ENCODE results near the gene ZC2HC1C. TPM values are rescaled to one million over a fixed set of nuclear protein-coding genes. Genes with fewer than 3 reads are reported as not detected.
"Not testable (repeated sequence)": the region's sequence is repeated elsewhere in the genome, so short reads cannot be mapped to it uniquely, and the experiment has no call there.

Gene ZC2HC1C
- total RNA-seq, 1 donor from 2014 or later, result 1.0 TPM

- H3K36me3 Mint-ChIP-seq (ENCODE audit: unreplicated experiment), result peaks cover 30% of the 10 kb centered on the region
- DNase-seq (ENCODE audit: extremely low spot score, unreplicated experiment), result no peak
- no peak overlapping the region for H3K27ac Mint-ChIP-seq (ENCODE audit: unreplicated experiment)
- no peak overlapping the region for H3K4me3 Mint-ChIP-seq (ENCODE audit: unreplicated experiment)
- no peaks in the 10 kb centered on the region for H3K27me3 Mint-ChIP-seq (ENCODE audit: unreplicated experiment)
- peaks cover 25% of the 10 kb centered on the region for H3K4me1 Mint-ChIP-seq (ENCODE audit: unreplicated experiment)
- no peaks in the 10 kb centered on the region for H3K9me3 Mint-ChIP-seq (ENCODE audit: unreplicated experiment)
- TF ChIP-seq, protein P1, sequence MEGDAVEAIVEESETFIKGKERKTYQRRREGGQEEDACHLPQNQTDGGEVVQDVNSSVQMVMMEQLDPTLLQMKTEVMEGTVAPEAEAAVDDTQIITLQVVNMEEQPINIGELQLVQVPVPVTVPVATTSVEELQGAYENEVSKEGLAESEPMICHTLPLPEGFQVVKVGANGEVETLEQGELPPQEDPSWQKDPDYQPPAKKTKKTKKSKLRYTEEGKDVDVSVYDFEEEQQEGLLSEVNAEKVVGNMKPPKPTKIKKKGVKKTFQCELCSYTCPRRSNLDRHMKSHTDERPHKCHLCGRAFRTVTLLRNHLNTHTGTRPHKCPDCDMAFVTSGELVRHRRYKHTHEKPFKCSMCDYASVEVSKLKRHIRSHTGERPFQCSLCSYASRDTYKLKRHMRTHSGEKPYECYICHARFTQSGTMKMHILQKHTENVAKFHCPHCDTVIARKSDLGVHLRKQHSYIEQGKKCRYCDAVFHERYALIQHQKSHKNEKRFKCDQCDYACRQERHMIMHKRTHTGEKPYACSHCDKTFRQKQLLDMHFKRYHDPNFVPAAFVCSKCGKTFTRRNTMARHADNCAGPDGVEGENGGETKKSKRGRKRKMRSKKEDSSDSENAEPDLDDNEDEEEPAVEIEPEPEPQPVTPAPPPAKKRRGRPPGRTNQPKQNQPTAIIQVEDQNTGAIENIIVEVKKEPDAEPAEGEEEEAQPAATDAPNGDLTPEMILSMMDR (IDR thresholded peaks at IDR 0.05), result no peak
These were observed 52.1 kb downstream of the ZC2HC1C start for GRCh38 chr14:75121552-75121951.

DNA sequence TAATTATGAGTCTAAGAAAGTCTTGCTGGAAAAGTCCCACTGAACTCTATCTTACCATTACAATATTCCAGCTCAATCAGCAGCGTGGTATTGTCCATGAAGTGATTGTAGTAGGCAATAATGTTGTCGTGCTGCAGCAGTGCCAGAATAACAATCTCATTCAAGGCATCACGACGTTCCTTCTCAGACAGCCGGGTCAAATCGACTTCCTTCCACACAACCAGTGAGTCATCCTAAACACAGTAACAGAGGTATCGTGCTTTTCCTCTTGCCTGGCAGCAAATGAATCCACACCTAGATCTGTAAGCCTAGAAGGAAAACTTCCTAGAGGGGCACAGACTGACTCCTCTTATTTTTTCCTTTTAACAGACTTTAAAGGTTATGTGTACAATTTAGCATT, 54.5 kb downstream of the ZC2HC1C start:
- no peaks in the 10 kb centered on the region for H3K9me3 Mint-ChIP-seq (ENCODE audit: unreplicated experiment)
- peaks cover 15% of the 10 kb centered on the region for H3K36me3 Mint-ChIP-seq (ENCODE audit: unreplicated experiment)
- no peaks in the 10 kb centered on the region for H3K27me3 Mint-ChIP-seq (ENCODE audit: unreplicated experiment)
- no peak for DNase-seq (ENCODE audit: extremely low spot score, unreplicated experiment)
- TF ChIP-seq, protein P1 (IDR thresholded peaks at IDR 0.05), result no peak
- H3K4me3 Mint-ChIP-seq (ENCODE audit: unreplicated experiment), result no peak overlapping the region
- peaks cover 35% of the 10 kb centered on the region for H3K4me1 Mint-ChIP-seq (ENCODE audit: unreplicated experiment)
- H3K27ac Mint-ChIP-seq (ENCODE audit: unreplicated experiment), result peak overlapping the region; percentile 59

DNA sequence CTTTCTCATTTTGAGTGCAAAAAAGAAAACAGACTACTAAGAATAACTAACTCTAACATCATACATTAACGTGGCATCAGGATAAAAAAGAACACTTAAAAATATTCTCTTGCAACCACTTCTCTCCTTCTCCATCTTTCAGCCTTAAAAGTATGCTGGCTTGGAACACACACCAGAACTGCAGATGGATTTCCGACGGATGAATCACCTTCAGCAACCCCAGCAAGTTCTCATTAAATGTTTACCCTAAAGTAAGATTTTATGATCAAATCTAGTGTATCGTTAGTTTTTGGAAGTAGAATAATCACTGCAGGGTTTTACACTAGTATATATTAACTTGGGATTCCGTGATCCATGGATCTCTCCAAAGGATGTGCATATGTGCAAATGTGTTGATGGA, 56.2 kb downstream of the ZC2HC1C start:
- TF ChIP-seq, protein P1 (IDR thresholded peaks at IDR 0.05), result no peak
- Mint-ChIP-seq H3K27ac (ENCODE audit: unreplicated experiment) (peak overlapping the region; percentile 99), H3K9me3 (ENCODE audit: unreplicated experiment) (no peaks in the 10 kb centered on the region), H3K4me3 (ENCODE audit: unreplicated experiment) (peak overlapping the region; percentile 93), H3K36me3 (ENCODE audit: unreplicated experiment) (peaks cover 7% of the 10 kb centered on the region), H3K4me1 (ENCODE audit: unreplicated experiment) (peaks cover 35% of the 10 kb centered on the region), H3K27me3 (ENCODE audit: unreplicated experiment) (no peaks in the 10 kb centered on the region)
- no peak for DNase-seq (ENCODE audit: extremely low spot score, unreplicated experiment)

- Mint-ChIP-seq H3K4me3 (ENCODE audit: unreplicated experiment) (peak overlapping the region; percentile 93), H3K9me3 (ENCODE audit: unreplicated experiment) (no peaks in the 10 kb centered on the region)
- DNase-seq (ENCODE audit: extremely low spot score, unreplicated experiment), result no peak
These were observed 56.7 kb downstream of the ZC2HC1C start for GRCh38 chr14:75126121-75126544.

DNA sequence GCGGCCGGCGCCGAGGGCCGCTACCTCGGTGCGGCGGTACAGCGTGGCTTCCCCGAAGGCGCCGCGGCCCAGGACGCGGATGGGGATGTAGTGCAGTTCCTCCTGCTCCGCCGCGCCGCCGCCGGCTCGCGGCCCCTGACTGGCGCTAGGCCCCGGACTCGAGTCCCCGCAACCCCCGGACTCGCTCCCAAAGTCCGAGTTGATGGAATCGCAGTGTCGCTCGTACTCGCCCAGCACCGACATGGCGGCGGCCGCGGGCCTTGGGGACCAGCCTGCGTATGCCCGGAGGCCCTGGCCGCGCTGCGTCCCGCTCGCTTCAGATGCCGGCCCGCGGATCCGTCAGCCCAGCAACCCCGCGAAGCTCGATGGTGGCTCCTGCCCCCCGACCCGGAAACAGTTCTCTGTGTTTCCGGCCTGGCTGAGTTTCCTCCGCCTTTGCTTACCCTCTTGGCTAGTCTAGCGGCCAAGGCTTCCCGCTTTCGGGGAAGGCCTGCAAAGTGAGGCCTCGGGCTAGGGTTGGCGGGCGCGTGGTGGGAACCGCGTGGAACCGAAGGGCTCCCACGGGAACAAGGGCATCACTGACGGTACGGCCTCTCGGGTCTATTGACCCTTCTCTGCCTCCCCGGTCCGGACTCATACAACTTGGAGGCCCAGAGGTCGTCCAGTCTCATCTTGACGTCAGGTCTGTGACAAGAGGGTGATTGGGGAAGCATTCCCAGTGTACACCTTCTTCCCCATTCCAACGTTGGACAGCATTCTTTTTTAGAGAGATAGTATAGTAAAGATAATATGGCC, 57.4 kb downstream of the ZC2HC1C start, which contains the start of gene NEK9:
TSS of gene NEK9 (minus strand) at position 370 of the 795 bp plus-strand sequence. CDS start at position 243, 127 bp downstream.
- Mint-ChIP-seq H3K4me3 (ENCODE audit: unreplicated experiment) (peak within 1 kb of the TSS; percentile 93), H3K9me3 (ENCODE audit: unreplicated experiment) (no peaks in the 10 kb centered on the region), H3K36me3 (ENCODE audit: unreplicated experiment) (peaks cover 2% of the 10 kb centered on the region), H3K4me1 (ENCODE audit: unreplicated experiment) (peaks cover 35% of the 10 kb centered on the region), H3K27me3 (ENCODE audit: unreplicated experiment) (no peaks in the 10 kb centered on the region), H3K27ac (ENCODE audit: unreplicated experiment) (peak within 1 kb of the TSS; percentile 99)
- DNase-seq (ENCODE audit: extremely low spot score, unreplicated experiment), result peak; percentile 95
- TF ChIP-seq, protein P1 (IDR thresholded peaks at IDR 0.05), result no peak

More at GRCh38 chr14:75126121-75126544, 56.7 kb downstream of the ZC2HC1C start:
- H3K27me3 Mint-ChIP-seq (ENCODE audit: unreplicated experiment), result no peaks in the 10 kb centered on the region
- H3K4me1 Mint-ChIP-seq (ENCODE audit: unreplicated experiment), result peaks cover 35% of the 10 kb centered on the region
- peaks cover 5% of the 10 kb centered on the region for H3K36me3 Mint-ChIP-seq (ENCODE audit: unreplicated experiment)
- peak overlapping the region; percentile 99 for H3K27ac Mint-ChIP-seq (ENCODE audit: unreplicated experiment)
- TF ChIP-seq, protein P1 (IDR thresholded peaks at IDR 0.05), result no peak

GRCh38 chr14:75127474-75127820, 58.0 kb downstream of the ZC2HC1C start:
- DNase-seq (ENCODE audit: extremely low spot score, unreplicated experiment); H3K9me3 Mint-ChIP-seq (ENCODE audit: unreplicated experiment); H3K36me3 Mint-ChIP-seq (ENCODE audit: unreplicated experiment); H3K27me3 Mint-ChIP-seq (ENCODE audit: unreplicated experiment): not testable (repeated sequence)
- Mint-ChIP-seq H3K4me1 (ENCODE audit: unreplicated experiment) (peaks cover 35% of the 10 kb centered on the region), H3K4me3 (ENCODE audit: unreplicated experiment) (peak overlapping the region; percentile 93), H3K27ac (ENCODE audit: unreplicated experiment) (peak overlapping the region; percentile 99)

All from osteocyte (in vitro differentiated cells).